Spleen (tissue), 11 donors: ENCODE results near the gene GPR75. TPM values are rescaled to one million over a fixed set of nuclear protein-coding genes. Genes with fewer than 3 reads are reported as not detected.
"Not testable (repeated sequence)": the region's sequence is repeated elsewhere in the genome, so short reads cannot be mapped to it uniquely, and the experiment has no call there.

Experiments used
- DNase-seq: peaks from one replicate; pipeline ENCODE4 v3.0.0-alpha.2; 2020
- H3K27ac ChIP-seq, 8 donors: fragments of 200-600 bp; sonication (generic) in 7 of 8; 1 replicate in 4 of 8; 2 replicates in 4 of 8; pipeline versions ENCODE4 v1.5.0 to v1.8.0; 2016 to 2021; ENCODE audit warnings: inconsistent platforms in 4 of 8, mild to moderate bottlenecking in 4 of 8, moderate library complexity in 1 of 8
- H3K27me3 ChIP-seq, 7 donors: fragments of 200-600 bp; sonication (generic) in 6 of 7; replicated peaks in 1 of 7; 1 replicate in 4 of 7; 2 replicates in 3 of 7; pipeline versions ENCODE4 v1.5.0 to v1.8.0; 2016 to 2021; ENCODE audit warnings: inconsistent platforms in 3 of 7, mild to moderate bottlenecking in 1 of 7
- H3K36me3 ChIP-seq, 6 donors: fragments of 200-600 bp; sonication (generic) in 5 of 6; 1 replicate in 4 of 6; 2 replicates in 2 of 6; pipeline versions ENCODE4 v1.5.0 to v1.8.0; 2016 to 2021; ENCODE audit warnings: inconsistent platforms in 2 of 6
- H3K4me1 ChIP-seq, 6 donors: fragments of 200-600 bp; sonication (generic) in 5 of 6; 1 replicate in 3 of 6; 2 replicates in 3 of 6; pipeline versions ENCODE4 v1.5.0 to v1.8.0; 2016 to 2021; ENCODE audit warnings: inconsistent platforms in 3 of 6
- H3K4me3 ChIP-seq, 8 donors: fragments of 200-600 bp; sonication (generic) in 7 of 8; 1 replicate in 4 of 8; 2 replicates in 4 of 8; pipeline versions ENCODE4 v1.5.0 to v1.8.0; 2016 to 2021; ENCODE audit warnings: inconsistent platforms in 4 of 8, mild to moderate bottlenecking in 4 of 8, moderate library complexity in 2 of 8
- H3K9me3 ChIP-seq, 8 donors: fragments of 200-600 bp; sonication (generic) in 7 of 8; 1 replicate in 4 of 8; 2 replicates in 4 of 8; pipeline versions ENCODE4 v1.5.0 to v1.8.0; 2016 to 2021; ENCODE audit warnings: inconsistent platforms in 4 of 8
- CTCF ChIP-seq, 11 experiments: fragments of 200-600 bp in 7 of 11; fragments of 450-650 bp in 4 of 11; sonication (generic) in 4 of 11; IDR thresholded peaks in 8 of 11; conservative IDR thresholded peaks in 3 of 11; 1 replicate in 7 of 11; 2 replicates in 4 of 11; pipeline versions ENCODE4 v1.4.0 to v1.8.0; 2016 to 2021; ENCODE audit warnings: antibody characterized with exemption in 11 of 11, inconsistent platforms in 4 of 11, mild to moderate bottlenecking in 1 of 11
- POLR2A ChIP-seq, 3 donors: fragments of 450-650 bp; IDR thresholded peaks; one replicate each; pipeline ENCODE4 v1.5.1; 2017; ENCODE audit warnings: antibody characterized with exemption in 3 of 3, mild to moderate bottlenecking in 1 of 3
- POLR2AphosphoS5 ChIP-seq, 3 donors: sonication (generic); formaldehyde crosslinking; IDR thresholded peaks; one replicate each; pipeline ENCODE4 v1.5.1; 2017; ENCODE audit warnings: antibody characterized with exemption in 3 of 3
- WGBS, 5 donors: extraction: QIAGEN DNeasy Blood & Tissue Kit in 3 of 5; methylation state at CpG; one replicate each; pipeline versions ENCODE4 v1.1.5 to v1.1.7; 2013 to 2018; 5-methylcytosine and 5-hydroxymethylcytosine counted together
- intact Hi-C: fragments of 100-400 bp; cut with DNase I; formaldehyde crosslinking; loops from one replicate; pipeline ENCODE4 v1.15.0; 2023; ENCODE audit warnings: low total_unique reads
- polyA plus RNA-seq, 3 donors: library from polyadenylated mRNA; stranded (reverse); fragments of 200-250 nt; gene quantifications; one replicate each; pipeline ENCODE4 v1.2.1, GENCODE V29; 2013
- total RNA-seq, 7 donors: library from RNA; depleted of rRNA in 3 of 7; stranded (reverse); fragments of >200 nt in 3 of 7; fragmentation: NEBNext Ultra II Directional in 4 of 7; extraction: Animal tissue kit (Norgen Biotek cat#: 25700) in 4 of 7; gene quantifications; one replicate each; pipeline versions ENCODE4 v1.1.0 to v1.2.1, GENCODE V29; 2016 to 2021
- donor health status: healthy with polysubstance abuse.
- donor health status: DM: no; HTN: no; CAD: no; lungs with moderate emphysema.
- donor health status: DM: no; HTN: no; CAD: no.
- donor health status: Bipolar disorder and iron deficiency.
- donor health status: healthy.
- donor health status: DM: no; HTN: no; CAD: no.
- donor health status: DM: yes; HTN: yes; CAD: no.

GPR75 gene
- total and polyA plus RNA-seq, 10 donors, result 0.08 to 10.9 (median 3.8) TPM

GRCh38 chr2:53856272-53856671 is 3.5 kb downstream of the GPR75 start:
- H3K4me3 ChIP-seq, result no peak overlapping the region
- no peak for DNase-seq
- H3K27me3 ChIP-seq, result no peaks in the 10 kb centered on the region
- peaks cover 0 to 51% (median 13%) of the 10 kb centered on the region in 6 donors for H3K36me3 ChIP-seq
- TF ChIP-seq POLR2AphosphoS5 (IDR thresholded peaks at IDR 0.05), result no peak
- TF ChIP-seq POLR2A (IDR thresholded peaks at IDR 0.05), result no peak
- TF ChIP-seq CTCF (IDR thresholded peaks at IDR 0.05 in 8 of 11, conservative IDR thresholded peaks at IDR 0.05 in 3 of 11), result no peak
- no peak overlapping the region for H3K27ac ChIP-seq
- H3K4me1 ChIP-seq, result no peaks in the 10 kb centered on the region
- WGBS, 5 donors, result 87 to 98% (median 93%) methylated on average over 2 of the region's 2 CpGs
- intact Hi-C loops, result no loop called here
- no peaks in the 10 kb centered on the region for H3K9me3 ChIP-seq

GRCh38 chr2:53854678-53855077 is 5.1 kb downstream of the GPR75 start:
- no peak overlapping the region for H3K27ac ChIP-seq
- H3K4me1 ChIP-seq, result no peaks in the 10 kb centered on the region
- DNase-seq, result no peak
- 77 to 95% (median 85%) methylated on average over 2 of the region's 2 CpGs for WGBS, 5 donors
- no peaks in the 10 kb centered on the region for H3K27me3 ChIP-seq
- no peak overlapping the region for H3K4me3 ChIP-seq
- H3K36me3 ChIP-seq, result peaks cover 0 to 44% (median 9%) of the 10 kb centered on the region in 6 donors
- intact Hi-C loops, result no loop called here
- H3K9me3 ChIP-seq, result no peaks in the 10 kb centered on the region
- TF ChIP-seq CTCF (IDR thresholded peaks at IDR 0.05 in 8 of 11, conservative IDR thresholded peaks at IDR 0.05 in 3 of 11), result no peak
- TF ChIP-seq POLR2A (IDR thresholded peaks at IDR 0.05), result no peak
- no peak for TF ChIP-seq POLR2AphosphoS5 (IDR thresholded peaks at IDR 0.05)

- Histone ChIP-seq H3K9me3 (no peaks in the 10 kb centered on the region), H3K4me3 (no peak overlapping the region), H3K27me3 (no peaks in the 10 kb centered on the region), H3K36me3 (peaks cover 0 to 50% (median 9%) of the 10 kb centered on the region in 6 donors), H3K4me1 (no peaks in the 10 kb centered on the region), H3K27ac (no peak overlapping the region)
- no peak for DNase-seq
- intact Hi-C loops, result no loop called here
- no peak for TF ChIP-seq CTCF (IDR thresholded peaks at IDR 0.05 in 8 of 11, conservative IDR thresholded peaks at IDR 0.05 in 3 of 11)
- TF ChIP-seq POLR2A (IDR thresholded peaks at IDR 0.05), result no peak
- no peak for TF ChIP-seq POLR2AphosphoS5 (IDR thresholded peaks at IDR 0.05)
- WGBS, 5 donors, result 87 to 92% (median 88%) methylated on average over 4 of the region's 4 CpGs
Observed at GRCh38 chr2:53852532-53852931, 7.2 kb downstream of the GPR75 start.

- H3K27ac ChIP-seq, H3K9me3 ChIP-seq, DNase-seq, intact Hi-C loops, H3K4me3 ChIP-seq, H3K27me3 ChIP-seq, H3K4me1 ChIP-seq: not testable (repeated sequence)
- WGBS, 5 donors, result 94 to 98% (median 96%) methylated on average over 9 of the region's 9 CpGs
- H3K36me3 ChIP-seq, result peaks cover 0 to 53% (median 9%) of the 10 kb centered on the region in 6 donors
Observed at GRCh38 chr2:53851052-53851757, 8.6 kb downstream of the GPR75 start.
